ENCODE results near the gene UPK3BL2.
"Not testable (repeated sequence)": the region's sequence is repeated elsewhere in the genome, so short reads cannot be mapped to it uniquely, and the experiment has no call there.

Gene UPK3BL2

GRCh38 chr7:102550808-102551422, 7.4 kb upstream of the UPK3BL2 start, which contains the start of gene SPDYE2:
TSS of gene SPDYE2 (plus strand) at chr7:102551226. CDS start at chr7:102553256, 2,030 bp downstream.
- WGBS = no CpG with 5 or more reads among the region's 6 CpGs
- not testable (repeated sequence) for H3K4me1 ChIP-seq (ENCODE audit: insufficient read depth, low read length); H3K27ac ChIP-seq (ENCODE audit: low read depth, low read length); H3K9ac ChIP-seq (ENCODE audit: low read depth, low read length); H3K27me3 ChIP-seq (ENCODE audit: insufficient read depth, low read length); H3K4me3 ChIP-seq (ENCODE audit: low read length); H3K9me3 ChIP-seq (ENCODE audit: insufficient read depth, low read depth, low read length); H3K36me3 ChIP-seq (ENCODE audit: insufficient read depth, low read length)

GRCh38 chr7:102546353-102546752, 2.9 kb upstream of the UPK3BL2 start:
- not testable (repeated sequence) for H3K9ac ChIP-seq (ENCODE audit: low read depth, low read length); H3K4me3 ChIP-seq (ENCODE audit: low read length); H3K36me3 ChIP-seq (ENCODE audit: insufficient read depth, low read length); H3K9me3 ChIP-seq (ENCODE audit: insufficient read depth, low read depth, low read length); H3K27ac ChIP-seq (ENCODE audit: low read depth, low read length); H3K4me1 ChIP-seq (ENCODE audit: insufficient read depth, low read length); H3K27me3 ChIP-seq (ENCODE audit: insufficient read depth, low read length)
- WGBS = no CpG with 5 or more reads among the region's 6 CpGs

- H3K36me3 ChIP-seq (ENCODE audit: insufficient read depth, low read length); H3K27me3 ChIP-seq (ENCODE audit: insufficient read depth, low read length); H3K4me3 ChIP-seq (ENCODE audit: low read length); H3K9me3 ChIP-seq (ENCODE audit: insufficient read depth, low read depth, low read length); H3K27ac ChIP-seq (ENCODE audit: low read depth, low read length); H3K9ac ChIP-seq (ENCODE audit: low read depth, low read length); H3K4me1 ChIP-seq (ENCODE audit: insufficient read depth, low read length): not testable (repeated sequence)
- WGBS = 98% methylated on average over 5 of the region's 12 CpGs
Observed at GRCh38 chr7:102545288-102545687, 1.8 kb upstream of the UPK3BL2 start.

GRCh38 chr7:102544372-102544771, 876 bp upstream of the UPK3BL2 start:
- not testable (repeated sequence) for H3K27ac ChIP-seq (ENCODE audit: low read depth, low read length); H3K36me3 ChIP-seq (ENCODE audit: insufficient read depth, low read length); H3K9ac ChIP-seq (ENCODE audit: low read depth, low read length); H3K27me3 ChIP-seq (ENCODE audit: insufficient read depth, low read length); H3K4me1 ChIP-seq (ENCODE audit: insufficient read depth, low read length); H3K4me3 ChIP-seq (ENCODE audit: low read length); H3K9me3 ChIP-seq (ENCODE audit: insufficient read depth, low read depth, low read length)
- no CpG with 5 or more reads among the region's 1 CpG for WGBS

GRCh38 chr7:102542771-102543170, 725 bp downstream of the UPK3BL2 start:
- H3K36me3 ChIP-seq (ENCODE audit: insufficient read depth, low read length); H3K4me3 ChIP-seq (ENCODE audit: low read length); H3K27me3 ChIP-seq (ENCODE audit: insufficient read depth, low read length); H3K4me1 ChIP-seq (ENCODE audit: insufficient read depth, low read length); H3K27ac ChIP-seq (ENCODE audit: low read depth, low read length); H3K9ac ChIP-seq (ENCODE audit: low read depth, low read length); H3K9me3 ChIP-seq (ENCODE audit: insufficient read depth, low read depth, low read length): not testable (repeated sequence)
- 97% methylated on average over 6 of the region's 11 CpGs for WGBS

- H3K9me3 ChIP-seq (ENCODE audit: insufficient read depth, low read depth, low read length); H3K27me3 ChIP-seq (ENCODE audit: insufficient read depth, low read length); H3K4me1 ChIP-seq (ENCODE audit: insufficient read depth, low read length); H3K36me3 ChIP-seq (ENCODE audit: insufficient read depth, low read length); H3K4me3 ChIP-seq (ENCODE audit: low read length); H3K27ac ChIP-seq (ENCODE audit: low read depth, low read length); H3K9ac ChIP-seq (ENCODE audit: low read depth, low read length): not testable (repeated sequence)
- WGBS = no CpG with 5 or more reads among the region's 8 CpGs
Observed at GRCh38 chr7:102542083-102542482, 1.4 kb downstream of the UPK3BL2 start.

GRCh38 chr7:102540604-102541003, 2.9 kb downstream of the UPK3BL2 start:
- not testable (repeated sequence) for H3K27ac ChIP-seq (ENCODE audit: low read depth, low read length); H3K27me3 ChIP-seq (ENCODE audit: insufficient read depth, low read length); H3K4me1 ChIP-seq (ENCODE audit: insufficient read depth, low read length); H3K4me3 ChIP-seq (ENCODE audit: low read length); H3K36me3 ChIP-seq (ENCODE audit: insufficient read depth, low read length); H3K9me3 ChIP-seq (ENCODE audit: insufficient read depth, low read depth, low read length); H3K9ac ChIP-seq (ENCODE audit: low read depth, low read length)
- WGBS = 91% methylated on average over 4 of the region's 6 CpGs

GRCh38 chr7:102535062-102535615, 8.4 kb downstream of the UPK3BL2 start:
- not testable (repeated sequence) for H3K9ac ChIP-seq (ENCODE audit: low read depth, low read length); H3K9me3 ChIP-seq (ENCODE audit: insufficient read depth, low read depth, low read length); H3K4me1 ChIP-seq (ENCODE audit: insufficient read depth, low read length); H3K36me3 ChIP-seq (ENCODE audit: insufficient read depth, low read length); H3K27me3 ChIP-seq (ENCODE audit: insufficient read depth, low read length); H3K4me3 ChIP-seq (ENCODE audit: low read length); H3K27ac ChIP-seq (ENCODE audit: low read depth, low read length)
- no CpG with 5 or more reads among the region's 8 CpGs for WGBS

GRCh38 chr7:102532127-102532526, 11.4 kb downstream of the UPK3BL2 start:
- H3K9ac ChIP-seq (ENCODE audit: low read depth, low read length); H3K4me1 ChIP-seq (ENCODE audit: insufficient read depth, low read length); H3K4me3 ChIP-seq (ENCODE audit: low read length); H3K27me3 ChIP-seq (ENCODE audit: insufficient read depth, low read length); H3K36me3 ChIP-seq (ENCODE audit: insufficient read depth, low read length); H3K9me3 ChIP-seq (ENCODE audit: insufficient read depth, low read depth, low read length); H3K27ac ChIP-seq (ENCODE audit: low read depth, low read length): not testable (repeated sequence)
- 84% methylated on average over 2 of the region's 2 CpGs for WGBS

GRCh38 chr7:102531583-102531982, 11.9 kb downstream of the UPK3BL2 start:
- H3K9me3 ChIP-seq (ENCODE audit: insufficient read depth, low read depth, low read length); H3K27ac ChIP-seq (ENCODE audit: low read depth, low read length); H3K9ac ChIP-seq (ENCODE audit: low read depth, low read length); H3K4me1 ChIP-seq (ENCODE audit: insufficient read depth, low read length); H3K27me3 ChIP-seq (ENCODE audit: insufficient read depth, low read length); H3K36me3 ChIP-seq (ENCODE audit: insufficient read depth, low read length); H3K4me3 ChIP-seq (ENCODE audit: low read length): not testable (repeated sequence)
- WGBS = no CpG with 5 or more reads among the region's 7 CpGs

- WGBS = no CpG with 5 or more reads among the region's 13 CpGs
Observed at GRCh38 chr7:102527822-102528793, 15.4 kb downstream of the UPK3BL2 start.

More at GRCh38 chr7:102527822-102528793, 15.4 kb downstream of the UPK3BL2 start:
- not testable (repeated sequence) for H3K4me3 ChIP-seq (ENCODE audit: low read length); H3K27ac ChIP-seq (ENCODE audit: low read depth, low read length); H3K4me1 ChIP-seq (ENCODE audit: insufficient read depth, low read length); H3K9me3 ChIP-seq (ENCODE audit: insufficient read depth, low read depth, low read length); H3K27me3 ChIP-seq (ENCODE audit: insufficient read depth, low read length); H3K36me3 ChIP-seq (ENCODE audit: insufficient read depth, low read length); H3K9ac ChIP-seq (ENCODE audit: low read depth, low read length)

All from HUES64 (cell line).